Hepatocyte (in vitro differentiated cells): ENCODE results near the gene LSM12. TPM values are rescaled to one million over a fixed set of nuclear protein-coding genes. Genes with fewer than 3 reads are reported as not detected.

Experiments used
- DNase-seq: peaks from one replicate; pipeline ENCODE4 v3.0.0-alpha.2; 2016; ENCODE audit warnings: low spot score
- H2AFZ ChIP-seq: fragments of 200-600 bp; sonication (generic); 2 replicates; pipeline ENCODE4 v1.6.0; 2016; ENCODE audit warnings: antibody characterized with exemption, mild to moderate bottlenecking
- H3K27ac ChIP-seq: fragments of 200-600 bp; sonication (generic); 2 replicates; pipeline ENCODE4 v1.5.1; 2016; ENCODE audit warnings: mild to moderate bottlenecking
- H3K27me3 ChIP-seq: fragments of 200-600 bp; sonication (generic); 2 replicates; pipeline ENCODE4 v1.6.1; 2016
- H3K36me3 ChIP-seq: fragments of 200-600 bp; sonication (generic); replicated peaks from 2 replicates; pipeline ENCODE4 v1.5.1; 2016; ENCODE audit warnings: low read depth; ENCODE audit not compliant: insufficient read depth
- H3K4me1 ChIP-seq: fragments of 200-600 bp; sonication (generic); 2 replicates; pipeline ENCODE4 v1.5.1; 2016; ENCODE audit warnings: mild to moderate bottlenecking, moderate library complexity; ENCODE audit not compliant: insufficient read depth
- H3K4me2 ChIP-seq: fragments of 200-600 bp; sonication (generic); 2 replicates; pipeline ENCODE4 v1.6.0; 2016
- H3K4me3 ChIP-seq: fragments of 200-600 bp; sonication (generic); 2 replicates; pipeline ENCODE4 v1.5.1; 2016; ENCODE audit warnings: mild to moderate bottlenecking
- H3K79me2 ChIP-seq: fragments of 200-600 bp; sonication (generic); 2 replicates; pipeline ENCODE4 v1.6.0; 2017; ENCODE audit warnings: mild to moderate bottlenecking
- H3K9me2 ChIP-seq: fragments of 200-600 bp; sonication (generic); replicated peaks from 2 replicates; pipeline ENCODE4 v1.6.0; 2017; ENCODE audit warnings: mild to moderate bottlenecking; ENCODE audit not compliant: insufficient read depth
- H3K9me3 ChIP-seq: fragments of 200-600 bp; sonication (generic); 2 replicates; pipeline ENCODE4 v1.5.1; 2016; ENCODE audit warnings: low read depth, mild to moderate bottlenecking
- H4K20me1 ChIP-seq: fragments of 200-600 bp; sonication (generic); 2 replicates; pipeline ENCODE4 v1.6.0; 2016; ENCODE audit warnings: mild to moderate bottlenecking; ENCODE audit not compliant: insufficient read depth, poor library complexity, severe bottlenecking
- EZH2 ChIP-seq: fragments of 200-600 bp; sonication (generic); IDR thresholded peaks from 2 replicates; pipeline ENCODE4 v1.6.1; 2016; ENCODE audit warnings: antibody characterized with exemption, mild to moderate bottlenecking, borderline replicate concordance
- EZH2phosphoT487 ChIP-seq: fragments of 200-600 bp; sonication (generic); IDR thresholded peaks from one replicate; pipeline ENCODE4 v1.6.1; 2018; ENCODE audit warnings: antibody characterized with exemption, mild to moderate bottlenecking, low read depth, moderate library complexity; ENCODE audit not compliant: unreplicated experiment, severe bottlenecking
- WGBS: methylation state at CpG from one replicate; pipeline ENCODE4 v1.1.6; 2016; ENCODE audit warnings: low lambda C conversion rate; ENCODE audit errors: missing lambda C conversion rate; 5-methylcytosine and 5-hydroxymethylcytosine counted together
- polyA plus RNA-seq: library from polyadenylated mRNA; unstranded; fragments of >200 nt; fragmentation: Nextera tagmentation; extraction: Ambion mirVana; gene quantifications from 2 replicates; pipeline ENCODE4 v1.2.1, GENCODE V29; 2016
- total RNA-seq: library from RNA; depleted of rRNA; stranded (reverse); fragments of >200 nt; gene quantifications from 2 replicates; pipeline ENCODE4 v1.2.3, GENCODE V29; 2014
- TF ChIP-seq, protein P1 (sequence below): fragments of 200-600 bp; sonication (generic); IDR thresholded peaks from 2 replicates; pipeline ENCODE4 v1.5.1; 2016; ENCODE audit warnings: antibody characterized with exemption, mild to moderate bottlenecking; ENCODE audit not compliant: poor library complexity

LSM12 gene
- total and polyA plus RNA-seq, 2 experiments from 2014 or later = 40.4 to 44.5 TPM

DNA sequence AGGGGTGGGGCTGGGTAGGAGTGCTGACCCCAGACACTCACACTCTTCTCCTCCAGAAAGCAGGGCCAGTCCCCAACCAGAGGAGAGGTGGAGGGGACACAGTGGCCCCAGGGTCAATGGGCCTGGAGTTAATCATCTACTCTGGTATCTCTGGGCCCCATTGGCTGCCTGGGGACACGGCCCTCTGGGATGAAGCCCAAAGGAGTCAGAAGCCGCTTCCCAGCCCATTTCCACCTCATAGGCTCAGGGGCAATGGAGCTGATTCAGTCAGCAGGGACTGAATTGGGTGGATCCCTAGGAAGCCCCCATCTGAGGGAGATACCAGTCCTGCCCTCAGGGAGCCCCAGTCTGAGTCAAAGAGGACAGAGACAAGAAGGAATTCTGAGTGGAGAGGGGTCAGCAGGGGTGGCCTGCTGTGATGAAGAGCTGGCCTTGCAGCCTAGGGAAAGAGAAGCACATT lies 65.0 kb downstream of the LSM12 start:
- H3K9me3 ChIP-seq = no peaks in the 10 kb centered on the region
- no peak overlapping the region for H3K27ac ChIP-seq
- H3K79me2 ChIP-seq = no peaks in the 10 kb centered on the region
- no peak overlapping the region for H3K4me3 ChIP-seq
- no peak overlapping the region for H2AFZ ChIP-seq
- WGBS = 68% methylated on average over 2 of the region's 2 CpGs
- no peak overlapping the region for H3K4me2 ChIP-seq
- no peaks in the 10 kb centered on the region for H3K36me3 ChIP-seq
- peaks cover 43% of the 10 kb centered on the region for H3K27me3 ChIP-seq
- no peak for TF ChIP-seq EZH2phosphoT487
- no peaks in the 10 kb centered on the region for H3K9me2 ChIP-seq
- no peaks in the 10 kb centered on the region for H4K20me1 ChIP-seq
- DNase-seq = peak; percentile 35
- H3K4me1 ChIP-seq = peaks cover 21% of the 10 kb centered on the region

DNA sequence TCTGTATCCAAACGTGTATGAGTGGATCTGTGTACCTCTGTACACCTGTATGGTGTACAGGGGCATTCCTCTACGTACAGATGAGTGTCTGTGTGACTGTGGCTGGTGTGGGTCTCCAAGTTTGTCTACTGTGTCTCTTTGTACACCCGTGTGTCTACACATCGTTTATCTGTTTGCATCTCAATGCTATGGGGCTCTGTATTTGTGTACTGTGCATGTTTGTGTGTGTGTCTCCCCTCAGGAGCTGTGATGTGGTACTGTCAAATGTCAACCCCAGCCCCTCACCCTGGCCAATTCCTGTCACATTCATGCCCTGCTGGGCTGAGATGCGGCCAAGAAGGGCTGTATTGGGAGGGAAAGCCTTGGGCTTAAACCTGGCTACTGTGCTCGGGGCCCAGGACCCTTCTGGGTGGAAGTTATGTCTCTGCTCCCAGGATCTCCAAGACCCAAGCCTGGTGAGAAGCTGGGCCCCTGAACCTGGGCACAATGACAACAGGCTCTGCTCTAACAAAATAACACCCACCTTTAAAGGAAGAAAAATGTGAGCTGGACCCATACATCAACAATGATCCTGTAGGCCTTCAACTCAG lies 65.5 kb downstream of the LSM12 start:
- no peak overlapping the region for H3K27ac ChIP-seq
- 72% methylated on average over 6 of the region's 6 CpGs for WGBS
- H3K79me2 ChIP-seq = no peaks in the 10 kb centered on the region
- H3K4me1 ChIP-seq = peaks cover 19% of the 10 kb centered on the region
- no peaks in the 10 kb centered on the region for H3K9me2 ChIP-seq
- H3K36me3 ChIP-seq = no peaks in the 10 kb centered on the region
- no peak for DNase-seq
- no peak overlapping the region for H3K4me2 ChIP-seq
- H2AFZ ChIP-seq = no peak overlapping the region
- no peaks in the 10 kb centered on the region for H3K9me3 ChIP-seq
- H3K27me3 ChIP-seq = peaks cover 45% of the 10 kb centered on the region
- TF ChIP-seq EZH2 = no peak
- no peak for TF ChIP-seq EZH2phosphoT487
- TF ChIP-seq, protein P1, sequence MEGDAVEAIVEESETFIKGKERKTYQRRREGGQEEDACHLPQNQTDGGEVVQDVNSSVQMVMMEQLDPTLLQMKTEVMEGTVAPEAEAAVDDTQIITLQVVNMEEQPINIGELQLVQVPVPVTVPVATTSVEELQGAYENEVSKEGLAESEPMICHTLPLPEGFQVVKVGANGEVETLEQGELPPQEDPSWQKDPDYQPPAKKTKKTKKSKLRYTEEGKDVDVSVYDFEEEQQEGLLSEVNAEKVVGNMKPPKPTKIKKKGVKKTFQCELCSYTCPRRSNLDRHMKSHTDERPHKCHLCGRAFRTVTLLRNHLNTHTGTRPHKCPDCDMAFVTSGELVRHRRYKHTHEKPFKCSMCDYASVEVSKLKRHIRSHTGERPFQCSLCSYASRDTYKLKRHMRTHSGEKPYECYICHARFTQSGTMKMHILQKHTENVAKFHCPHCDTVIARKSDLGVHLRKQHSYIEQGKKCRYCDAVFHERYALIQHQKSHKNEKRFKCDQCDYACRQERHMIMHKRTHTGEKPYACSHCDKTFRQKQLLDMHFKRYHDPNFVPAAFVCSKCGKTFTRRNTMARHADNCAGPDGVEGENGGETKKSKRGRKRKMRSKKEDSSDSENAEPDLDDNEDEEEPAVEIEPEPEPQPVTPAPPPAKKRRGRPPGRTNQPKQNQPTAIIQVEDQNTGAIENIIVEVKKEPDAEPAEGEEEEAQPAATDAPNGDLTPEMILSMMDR = no peak
- no peak overlapping the region for H3K4me3 ChIP-seq
- H4K20me1 ChIP-seq = no peaks in the 10 kb centered on the region

DNA sequence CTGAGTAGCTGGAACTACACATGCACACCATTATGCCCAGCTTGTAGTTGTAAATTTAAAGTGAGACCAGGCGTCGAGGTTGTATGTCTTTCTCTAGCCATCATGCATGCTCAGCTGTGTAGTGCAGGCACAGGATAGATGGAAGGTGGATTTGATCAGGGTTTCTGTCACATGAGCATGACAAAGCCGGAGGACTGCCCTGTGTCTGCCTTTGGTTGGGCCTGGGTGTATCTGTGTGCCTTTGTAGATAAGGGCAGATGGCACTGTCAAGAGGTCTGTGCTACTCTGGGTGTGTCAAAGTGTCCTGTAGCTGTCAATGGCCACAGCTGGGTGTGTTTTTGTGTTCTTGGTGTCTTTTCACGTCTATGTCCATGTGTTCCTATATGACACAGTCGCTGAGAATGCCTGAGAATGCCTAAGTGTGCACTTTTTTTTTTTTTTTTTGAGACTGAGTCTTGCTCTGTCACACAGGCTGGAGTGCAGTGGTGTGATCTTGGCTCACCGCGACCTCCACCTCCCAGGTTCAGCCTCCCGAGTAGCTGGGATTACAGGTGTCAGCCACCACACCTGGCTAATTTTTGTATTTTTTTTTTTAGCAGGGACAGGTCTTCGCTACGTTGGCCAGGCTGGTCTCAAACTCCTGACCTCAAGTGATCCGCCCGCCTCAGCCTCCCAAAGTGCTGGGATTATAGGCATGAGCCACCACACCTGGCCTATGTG lies 66.2 kb downstream of the LSM12 start:
- Histone ChIP-seq H2AFZ (no peak overlapping the region), H3K9me3 (no peaks in the 10 kb centered on the region), H3K27ac (no peak overlapping the region), H3K4me1 (peaks cover 13% of the 10 kb centered on the region), H4K20me1 (no peaks in the 10 kb centered on the region), H3K79me2 (no peaks in the 10 kb centered on the region), H3K9me2 (no peaks in the 10 kb centered on the region), H3K36me3 (no peaks in the 10 kb centered on the region), H3K27me3 (peaks cover 43% of the 10 kb centered on the region), H3K4me3 (no peak overlapping the region), H3K4me2 (no peak overlapping the region)
- TF ChIP-seq EZH2phosphoT487 = no peak
- no peak for TF ChIP-seq EZH2
- TF ChIP-seq, protein P1 = no peak
- WGBS = 93% methylated on average over 11 of the region's 12 CpGs
- DNase-seq = no peak

DNA sequence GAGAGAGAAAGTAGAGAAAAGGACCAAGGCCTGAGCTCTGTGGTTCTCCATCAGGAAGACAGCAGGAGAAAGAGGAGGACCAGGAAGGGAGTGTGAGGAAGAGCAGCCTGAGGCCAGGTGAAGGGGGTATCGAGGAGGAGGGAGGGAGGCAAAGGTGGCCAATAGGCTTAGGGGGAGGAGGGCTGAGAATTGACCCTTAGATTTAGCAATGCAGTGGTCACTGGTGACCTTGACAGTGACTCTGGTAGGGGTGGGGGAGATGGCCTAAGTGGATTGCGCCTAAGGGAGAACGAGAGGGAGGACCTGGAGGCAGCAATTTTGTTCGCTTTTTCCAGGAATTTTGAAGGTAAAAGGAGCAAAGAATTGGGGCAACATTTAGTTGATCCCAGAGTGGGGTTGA lies 67.4 kb downstream of the LSM12 start:
- H3K36me3 ChIP-seq = no peaks in the 10 kb centered on the region
- H2AFZ ChIP-seq = no peak overlapping the region
- peaks cover 43% of the 10 kb centered on the region for H3K27me3 ChIP-seq
- DNase-seq = no peak
- no peak overlapping the region for H3K4me2 ChIP-seq
- TF ChIP-seq EZH2phosphoT487 = no peak
- no peak for TF ChIP-seq EZH2
- TF ChIP-seq, protein P1 = no peak
- no peaks in the 10 kb centered on the region for H3K79me2 ChIP-seq
- H3K27ac ChIP-seq = no peak overlapping the region
- no peaks in the 10 kb centered on the region for H3K9me2 ChIP-seq
- peaks cover 10% of the 10 kb centered on the region for H3K4me1 ChIP-seq
- H3K4me3 ChIP-seq = no peak overlapping the region
- 88% methylated on average over 4 of the region's 4 CpGs for WGBS
- no peaks in the 10 kb centered on the region for H3K9me3 ChIP-seq
- no peaks in the 10 kb centered on the region for H4K20me1 ChIP-seq
